GM18868 (cell line): ENCODE results near the gene KIAA0753.
A peak's percentile ranks its signal among the peaks of the same experiment; 100 is the strongest.
"Not testable (repeated sequence)": the region's sequence is repeated elsewhere in the genome, so short reads cannot be mapped to it uniquely, and the experiment has no call there.

Source experiments
- ATAC-seq: cut with Tn5 transposase; IDR thresholded peaks from one replicate; pipeline ENCODE4 v1.9.1; 2021; ENCODE audit warnings: mild to moderate bottlenecking, moderate library complexity; ENCODE audit not compliant: unreplicated experiment

KIAA0753 gene

DNA sequence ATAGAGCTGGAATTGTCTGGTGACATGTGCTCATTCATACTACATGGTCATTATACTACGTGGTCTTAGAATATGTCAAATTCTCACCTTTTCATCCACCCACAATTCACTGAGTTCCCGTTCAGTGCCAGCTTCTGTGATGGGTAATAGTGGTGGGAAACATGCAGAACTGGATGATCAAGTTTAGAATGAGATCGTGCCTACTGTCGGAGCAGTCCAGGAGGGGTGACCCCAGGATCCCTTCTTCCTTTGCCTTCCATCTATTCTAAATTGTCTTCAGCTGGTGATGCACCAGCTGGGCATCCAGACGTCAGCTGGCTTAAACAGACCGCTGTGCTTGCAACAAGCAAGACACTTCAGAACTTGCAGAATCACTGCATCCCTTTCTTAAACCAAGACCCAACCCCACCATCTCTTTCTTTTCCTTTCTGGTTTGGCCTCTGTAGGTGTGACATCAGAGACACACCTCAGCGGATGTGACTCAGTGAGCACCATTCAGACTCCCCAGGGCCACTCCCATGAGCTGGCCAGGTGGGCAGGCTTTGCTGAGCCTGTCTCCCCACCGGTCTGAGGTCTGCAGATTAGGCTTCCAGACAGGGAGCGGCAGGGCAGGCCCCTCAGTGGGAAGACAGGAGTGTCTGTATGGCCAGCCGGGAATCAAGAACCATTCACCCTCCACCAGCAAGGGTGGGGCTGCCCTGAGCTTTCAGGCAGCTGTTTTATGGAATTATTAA is 29.1 kb upstream of the KIAA0753 start:
- no peak for ATAC-seq

DNA sequence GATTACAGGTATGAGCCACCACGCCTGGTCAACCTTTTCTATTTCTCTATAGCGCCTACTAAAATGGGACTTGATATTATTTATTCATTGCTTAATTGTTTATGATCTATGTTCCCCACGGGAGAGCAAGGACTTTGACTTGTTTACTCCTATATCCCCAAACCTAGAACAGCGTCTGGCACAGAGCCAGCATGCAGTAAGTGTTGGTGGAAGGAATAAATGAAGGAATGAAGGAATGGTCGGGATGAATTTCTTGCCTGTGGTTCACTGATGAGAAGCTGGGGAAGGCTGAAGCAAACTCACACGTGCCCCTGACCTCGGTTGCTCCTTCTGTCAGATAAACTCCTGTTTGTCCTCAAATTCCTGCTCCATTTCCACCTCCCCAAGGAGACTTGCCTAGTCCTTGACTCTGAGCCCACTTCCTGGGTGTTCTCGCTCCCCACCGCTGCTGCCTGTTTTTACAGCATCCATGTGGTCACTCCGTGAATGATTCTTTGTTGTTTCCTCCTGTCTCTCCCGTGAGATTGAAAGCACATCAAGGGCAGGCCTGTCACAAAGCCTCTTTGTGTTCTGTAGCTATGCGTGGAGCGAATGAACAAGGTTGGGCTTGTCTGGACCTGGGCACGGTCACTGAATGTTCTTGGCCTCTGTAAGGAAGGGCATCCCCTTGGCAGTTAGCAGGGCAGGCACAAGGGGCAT is 28.4 kb upstream of the KIAA0753 start:
- no peak for ATAC-seq

DNA sequence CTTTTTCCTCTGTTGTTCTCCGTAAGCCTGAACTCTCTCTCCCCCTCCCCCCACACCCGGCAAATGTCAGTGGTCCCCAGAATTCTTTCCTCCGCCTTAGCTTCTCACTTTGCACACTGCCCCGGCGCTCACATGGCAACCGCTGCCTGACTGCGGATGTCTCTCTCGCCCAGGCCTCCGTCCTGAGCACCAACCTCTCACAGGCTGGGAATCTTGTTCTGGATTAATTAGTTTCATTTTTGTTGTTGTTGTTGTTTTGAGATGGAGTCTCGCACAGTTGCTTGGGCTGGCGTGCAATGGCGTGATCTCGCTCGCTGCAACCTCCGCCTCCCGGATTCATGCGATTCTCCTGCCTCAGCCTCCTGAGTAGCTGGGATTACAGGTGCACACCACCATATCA is 27.7 kb upstream of the KIAA0753 start:
- no peak for ATAC-seq

DNA sequence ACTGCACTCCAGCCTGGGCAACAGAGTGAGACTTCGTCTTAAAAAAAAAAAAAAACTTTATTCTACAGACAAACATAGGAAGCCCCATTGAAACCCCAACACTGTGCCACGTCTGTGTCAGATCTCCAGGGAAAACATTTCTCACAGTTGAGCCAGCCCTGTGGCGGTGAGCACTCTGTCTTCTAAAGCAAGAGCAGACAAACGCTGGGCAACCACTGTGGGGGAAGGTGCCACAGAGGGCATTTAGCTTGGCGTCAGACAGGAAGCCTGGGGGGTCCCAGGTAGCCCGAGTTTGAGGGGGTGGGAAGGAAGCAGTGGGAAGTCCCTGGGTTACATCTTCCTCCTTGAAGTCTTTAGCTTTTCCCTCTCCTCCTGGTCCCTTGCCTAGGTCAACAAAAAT is 27.0 kb upstream of the KIAA0753 start:
- no peak for ATAC-seq

DNA sequence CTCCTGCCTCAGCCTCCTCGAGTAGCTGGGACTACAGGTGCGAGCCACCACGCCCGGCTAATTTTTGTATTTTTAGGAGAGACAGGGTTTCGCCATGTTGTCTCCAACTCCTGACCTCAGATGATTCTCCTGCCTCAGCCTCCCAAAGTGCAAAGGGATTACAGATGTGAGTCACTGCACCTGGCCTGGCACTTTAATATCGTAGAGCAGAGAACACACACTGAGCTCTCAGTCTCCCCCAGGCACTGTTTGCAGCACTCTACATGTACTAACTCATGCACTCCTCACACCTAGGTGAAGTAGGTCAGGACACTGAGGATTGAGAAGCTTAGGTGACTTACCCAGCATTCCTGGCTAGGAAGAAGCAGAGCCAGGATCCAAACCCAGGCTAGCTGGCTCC is 26.0 kb upstream of the KIAA0753 start:
- no peak for ATAC-seq

DNA sequence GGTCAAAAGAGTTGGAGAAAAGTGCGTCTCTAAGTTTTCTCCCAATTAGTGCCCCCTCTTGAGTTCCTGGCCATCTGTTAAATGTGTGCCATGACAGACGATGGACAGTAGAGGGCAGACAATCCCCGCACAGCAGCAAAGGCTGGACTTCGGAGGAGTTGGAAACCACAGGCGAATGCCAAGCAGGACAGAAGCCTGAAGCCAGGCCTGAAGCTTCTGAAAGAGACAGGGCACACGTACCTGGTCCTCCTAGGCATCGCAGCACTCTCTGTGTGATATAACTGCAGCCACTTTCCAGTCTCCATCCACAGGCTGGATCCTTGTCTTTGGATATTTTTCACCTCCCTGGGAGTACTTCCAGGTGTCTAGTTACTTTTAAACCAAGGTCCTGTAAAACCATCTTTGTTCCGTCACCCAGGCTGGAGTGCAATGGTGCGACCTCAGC is 25.6 kb upstream of the KIAA0753 start:
- no peak for ATAC-seq

DNA sequence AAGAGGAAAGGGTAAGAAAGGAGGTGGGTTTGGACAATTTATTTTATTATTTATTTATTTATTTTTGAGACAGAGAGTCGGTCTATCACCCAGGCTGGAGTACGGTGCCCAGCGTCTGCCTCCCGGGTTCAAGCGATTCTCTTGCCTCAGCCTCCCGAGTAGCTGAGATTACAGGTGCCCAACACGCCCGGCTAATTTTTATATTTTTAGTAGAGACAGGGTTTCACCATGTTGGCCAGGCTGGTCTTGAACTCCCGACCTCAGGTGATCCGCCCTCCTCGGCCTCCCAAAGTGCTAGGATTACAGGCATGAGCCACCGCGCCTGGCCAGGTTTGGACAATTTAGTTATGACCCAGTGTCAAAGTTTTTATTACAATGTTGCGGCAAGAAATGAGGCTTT is 22.7 kb upstream of the KIAA0753 start:
- not testable (repeated sequence) for ATAC-seq

DNA sequence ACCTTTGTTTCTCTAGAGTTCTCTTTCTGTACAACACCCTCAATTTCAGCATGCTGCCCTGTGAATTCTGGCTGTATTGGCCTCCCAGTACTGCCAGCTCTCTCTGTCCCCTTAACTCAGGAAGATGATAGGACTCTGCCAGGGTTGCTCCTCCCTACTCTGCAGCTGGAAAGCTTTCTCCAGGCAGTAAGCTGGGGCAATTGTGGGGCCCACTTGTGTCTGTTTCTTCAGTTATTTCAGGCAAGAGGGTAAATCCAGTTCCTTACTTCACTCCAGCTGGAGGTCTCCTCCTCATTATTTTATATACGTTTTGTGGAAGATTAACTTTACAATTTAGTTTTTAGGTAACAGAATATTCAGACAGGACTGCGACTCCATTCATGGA is 20.9 kb upstream of the KIAA0753 start:
- no peak for ATAC-seq

DNA sequence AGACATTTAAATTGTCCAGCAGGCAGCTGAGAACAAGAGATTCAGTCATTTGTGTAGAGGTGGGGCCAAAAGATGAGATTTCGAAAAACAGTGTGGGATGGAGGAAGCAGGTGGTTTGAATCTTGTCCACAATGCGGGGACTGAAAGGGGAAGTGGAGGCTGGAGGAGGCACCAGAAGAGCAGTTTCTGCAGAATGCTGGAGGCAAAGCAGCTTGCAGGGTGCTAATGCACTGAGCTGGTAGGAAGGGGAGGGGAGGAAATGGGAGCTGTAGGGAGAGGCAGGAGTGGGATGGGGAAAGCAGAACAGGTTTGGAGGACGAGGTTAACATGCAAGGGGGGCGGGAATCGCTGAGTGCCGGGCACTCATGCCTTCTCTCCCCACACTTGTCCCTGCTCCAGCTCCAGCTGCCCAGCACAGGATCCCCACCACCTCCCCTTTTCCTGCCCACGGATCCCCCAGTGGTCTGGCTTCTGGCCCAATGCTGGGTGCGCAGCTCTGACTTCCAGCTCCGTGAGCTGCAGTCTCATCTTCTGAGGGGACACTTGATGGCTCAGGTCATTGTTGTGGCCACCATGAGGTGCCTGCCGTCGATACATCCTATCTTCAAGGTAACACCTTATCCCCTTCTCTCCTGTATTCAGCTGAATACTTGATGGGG is 20.4 kb upstream of the KIAA0753 start:
- ATAC-seq, result peak; percentile 70

DNA sequence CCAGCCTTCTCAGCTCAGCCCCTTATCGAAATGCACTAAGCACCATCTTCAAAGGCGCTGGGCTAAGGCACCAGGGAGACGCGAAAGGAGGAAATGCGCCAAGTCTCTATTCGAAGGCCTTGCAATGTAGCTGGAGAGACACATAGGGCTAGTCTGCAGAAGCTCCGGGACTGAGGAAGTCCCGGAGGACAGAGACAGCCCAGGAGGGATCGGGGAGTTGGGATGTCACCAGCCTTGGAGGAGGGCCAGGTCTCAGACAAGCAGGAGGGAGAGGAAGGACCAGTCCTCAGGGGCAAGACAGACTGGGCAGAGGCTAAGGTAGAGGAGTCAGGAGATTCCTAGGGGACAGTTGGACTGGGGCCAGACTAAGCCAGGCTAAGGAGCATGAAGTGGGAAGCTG is 19.6 kb upstream of the KIAA0753 start:
- ATAC-seq, result no peak

DNA sequence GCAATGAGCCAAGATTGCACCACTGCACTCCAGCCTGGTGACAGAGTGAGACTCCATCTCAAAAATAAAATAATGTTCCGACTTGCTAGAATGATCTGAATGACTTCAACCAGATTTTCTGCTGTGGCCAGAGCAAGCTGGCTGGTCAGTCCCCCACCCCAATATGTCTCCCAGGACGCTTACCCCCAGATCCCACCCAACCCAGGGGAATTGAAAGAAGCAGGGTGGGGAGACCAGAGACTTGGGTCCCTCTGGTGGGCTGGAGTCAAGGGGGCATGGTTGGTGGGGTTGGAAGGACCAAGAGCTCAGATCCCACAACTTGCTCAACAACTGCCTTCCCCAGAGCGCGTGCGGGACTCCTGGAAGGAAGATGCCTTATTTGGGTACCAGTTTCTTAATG is 17.9 kb upstream of the KIAA0753 start:
- ATAC-seq, result not testable (repeated sequence)

DNA sequence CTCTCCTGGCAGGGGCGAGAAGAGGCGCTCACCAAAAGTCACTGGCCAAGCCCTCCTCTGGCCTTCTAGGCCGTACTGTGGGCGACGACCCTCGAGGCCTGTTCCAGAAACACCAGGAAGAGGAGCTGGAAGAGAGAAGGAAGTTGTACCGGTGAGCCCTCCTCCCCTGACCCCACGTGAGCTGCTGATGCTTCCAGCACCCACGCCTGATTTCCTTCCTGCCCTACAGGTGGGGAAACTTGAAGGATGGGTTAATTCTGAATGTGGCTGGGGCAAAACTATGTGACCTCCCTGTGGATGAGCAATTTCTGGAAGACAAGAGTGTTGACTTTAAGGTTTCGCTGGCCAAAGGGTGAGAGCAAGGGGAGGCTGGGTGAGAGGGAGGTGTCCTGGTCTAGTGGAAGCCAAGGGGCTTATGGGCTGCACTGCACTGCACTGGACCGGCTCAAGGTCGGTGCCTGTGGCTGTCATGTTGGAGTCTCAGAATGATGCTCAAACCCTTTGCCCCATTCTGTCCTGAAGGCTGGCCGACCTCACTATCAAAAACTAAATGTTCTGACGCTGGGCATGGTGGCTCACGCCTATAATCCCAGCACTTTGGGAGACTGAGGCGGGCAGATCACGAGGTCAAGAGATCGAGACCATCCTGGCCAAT is 17.2 kb upstream of the KIAA0753 start:
- ATAC-seq, result no peak

DNA sequence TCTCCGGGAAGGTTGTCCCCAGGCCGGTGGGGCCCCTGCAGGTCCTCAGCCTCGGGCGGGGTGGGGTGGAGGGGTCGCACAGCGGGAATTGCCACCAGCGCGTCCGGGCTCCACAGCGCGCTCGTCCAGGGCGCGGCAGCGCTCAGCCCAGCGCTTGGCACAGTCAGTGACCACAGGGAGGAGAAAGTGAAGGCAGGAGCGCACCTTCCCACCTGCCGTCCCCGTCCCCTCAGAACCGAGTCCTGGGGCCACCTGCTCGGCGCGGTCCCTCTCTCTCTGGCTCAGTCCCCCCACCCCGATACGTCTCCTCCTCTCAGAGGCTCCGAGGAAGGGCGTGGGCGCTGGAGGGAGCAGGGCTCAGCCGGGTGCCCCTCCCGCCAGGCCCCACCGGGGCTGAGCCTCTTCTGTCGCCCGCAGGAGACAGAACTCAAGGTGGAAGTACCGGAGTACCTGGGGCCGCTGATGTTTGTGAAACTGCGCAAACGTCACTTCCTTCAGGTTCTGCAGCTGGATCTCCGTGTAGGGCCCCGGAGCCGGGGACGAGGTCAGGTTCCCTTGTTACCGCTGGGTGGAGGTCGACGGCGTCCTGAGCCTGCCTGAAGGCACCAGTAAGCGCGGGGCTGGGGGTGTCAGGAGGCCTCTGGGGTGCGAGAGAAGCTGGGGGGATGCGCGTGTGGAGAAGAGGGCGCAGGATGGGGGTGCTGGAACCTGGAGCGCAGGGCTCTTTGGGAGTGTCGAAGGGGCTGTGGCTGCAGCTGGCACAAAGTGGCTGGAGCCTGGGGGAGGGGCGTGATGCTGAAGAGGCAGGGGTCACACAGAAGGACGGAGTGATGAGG is 16.5 kb upstream of the KIAA0753 start:
- ATAC-seq, result not testable (repeated sequence)

DNA sequence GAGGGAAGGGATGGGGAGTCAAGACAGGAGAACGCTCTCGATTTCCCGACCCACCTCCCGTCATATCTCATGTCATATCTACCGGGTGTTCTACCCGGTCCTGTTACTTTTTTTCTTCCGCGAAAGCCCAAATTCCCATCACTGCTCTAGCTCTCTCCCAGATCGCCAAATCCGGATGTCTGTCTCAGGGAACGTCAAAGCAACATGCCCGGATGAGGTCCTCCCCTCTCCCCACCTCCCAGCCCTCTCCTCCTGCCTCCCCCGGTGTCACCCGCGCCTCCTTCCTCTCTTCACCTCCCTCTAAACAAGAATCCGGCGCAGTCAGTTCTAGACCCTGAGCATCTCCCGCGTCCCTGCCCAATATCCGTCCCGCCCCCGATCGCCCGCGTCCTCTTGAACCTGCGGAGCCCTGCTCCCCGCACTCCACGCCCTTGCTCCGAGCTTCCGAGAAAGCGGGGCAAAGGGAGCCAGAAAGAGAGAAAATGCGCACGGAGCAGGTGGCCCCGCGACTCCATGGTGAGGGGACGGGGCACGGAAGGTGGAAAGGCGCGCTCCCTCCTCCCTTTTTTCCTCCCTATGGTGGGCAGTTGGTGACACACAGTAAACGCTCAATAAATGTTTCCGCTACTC is 15.3 kb upstream of the KIAA0753 start:
- ATAC-seq, result not testable (repeated sequence)

DNA sequence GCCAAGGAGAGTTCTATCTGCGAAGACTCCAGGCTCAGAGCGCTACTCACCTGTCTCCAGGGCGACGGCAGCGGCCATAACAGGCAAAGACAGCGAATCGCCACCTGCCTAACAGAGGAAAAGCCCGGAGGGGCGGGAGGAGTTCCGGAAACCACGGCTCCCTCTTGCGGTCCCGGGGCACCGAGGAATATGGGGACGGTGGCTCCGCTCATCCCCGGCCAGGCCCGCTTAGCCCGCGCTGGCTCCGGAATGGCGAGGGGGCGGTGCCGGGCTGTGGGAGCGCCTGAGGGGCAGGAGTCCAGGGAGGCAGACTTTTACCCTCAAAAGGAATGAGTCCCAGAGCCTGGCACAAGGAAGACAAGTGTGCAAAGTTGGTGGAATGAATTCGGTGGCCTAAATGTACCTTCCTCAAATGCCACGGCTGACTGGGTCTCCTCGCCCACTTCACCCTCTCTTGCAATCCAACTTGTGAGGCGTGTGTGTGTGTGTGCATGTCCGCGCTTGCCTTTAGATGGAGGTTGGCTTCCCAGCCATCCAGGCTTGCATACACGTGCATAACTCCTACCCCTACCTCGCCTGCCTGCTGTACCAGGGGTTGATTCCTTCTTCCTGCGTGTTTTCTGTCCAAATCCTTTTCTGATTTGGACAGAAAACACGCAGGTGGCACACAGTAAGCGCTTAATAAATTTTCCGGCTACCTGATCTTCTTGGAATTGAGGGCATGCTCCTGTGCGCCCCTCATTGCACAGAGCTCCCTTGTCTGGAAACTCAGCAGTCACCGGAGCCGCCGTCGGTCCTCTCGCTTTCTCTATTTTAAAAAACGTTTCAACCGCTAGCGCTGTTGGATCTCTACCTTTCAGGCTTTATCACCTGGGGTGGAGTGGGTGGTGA is 14.6 kb upstream of the KIAA0753 start:
- ATAC-seq, result no peak

DNA sequence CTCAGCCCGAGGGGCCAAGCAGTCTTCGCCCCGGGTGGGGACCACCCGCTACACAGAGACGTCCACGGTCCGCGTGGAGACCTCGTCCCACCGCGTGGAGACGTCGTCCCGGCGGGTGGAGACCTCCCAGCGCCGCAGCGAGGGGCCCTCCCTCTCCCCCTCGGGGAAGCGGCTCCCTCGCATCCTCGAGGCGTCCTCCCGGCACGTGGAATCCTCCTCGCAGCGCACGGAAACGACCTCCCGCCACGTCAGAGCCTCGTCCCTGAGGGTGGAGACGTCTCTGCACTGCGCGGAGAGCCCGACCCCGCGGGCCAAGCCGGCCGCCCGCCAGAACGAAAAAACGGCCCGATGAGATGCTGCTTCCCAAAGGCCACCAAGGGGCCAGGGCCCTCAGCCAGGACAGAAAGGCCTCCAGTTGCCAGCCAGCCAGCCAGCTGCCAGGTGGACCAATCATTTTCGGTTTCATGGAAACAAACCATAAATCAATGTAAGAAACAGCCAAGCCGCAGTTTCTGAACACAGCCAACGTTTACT is 11.5 kb upstream of the KIAA0753 start:
- peak; percentile 11 for ATAC-seq

DNA sequence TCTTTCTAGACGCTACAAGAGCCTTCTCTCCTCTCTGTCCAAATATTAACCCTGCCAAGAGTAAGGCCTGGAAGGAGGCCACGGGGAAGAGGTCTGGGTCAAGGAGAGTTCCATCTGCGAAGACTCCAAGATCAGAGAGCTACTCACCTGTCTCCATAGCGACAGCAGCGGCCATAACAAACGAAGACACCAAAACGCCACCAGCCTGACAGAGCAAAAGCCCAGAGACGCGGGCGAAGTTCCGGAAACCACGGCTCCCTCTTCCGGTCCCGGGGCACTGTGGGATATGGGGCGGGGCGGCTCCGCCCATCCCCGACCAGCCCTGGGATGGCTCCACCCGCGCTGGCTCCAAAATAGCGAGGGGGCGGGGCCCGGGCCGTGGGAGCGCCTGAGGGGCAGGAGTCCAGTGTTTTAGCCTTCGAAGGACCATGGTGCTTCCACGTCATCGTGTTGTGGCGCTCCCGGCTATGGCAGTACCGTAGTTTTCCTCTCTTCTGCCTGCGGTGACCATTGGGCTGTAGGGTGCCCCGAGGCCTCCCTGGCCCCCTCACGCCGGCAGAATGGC is 10.9 kb upstream of the KIAA0753 start, which contains the start of the genes C17orf100 and MED31:
Gene C17orf100 (plus strand): TSS at position 409 of the 565 bp plus-strand sequence. CDS start 152 bp downstream, at position 561.
Gene MED31 (minus strand): TSS at position 252 of the 565 bp plus-strand sequence. CDS start 77 bp downstream, at position 175.
- ATAC-seq, result peak; percentile 92

DNA sequence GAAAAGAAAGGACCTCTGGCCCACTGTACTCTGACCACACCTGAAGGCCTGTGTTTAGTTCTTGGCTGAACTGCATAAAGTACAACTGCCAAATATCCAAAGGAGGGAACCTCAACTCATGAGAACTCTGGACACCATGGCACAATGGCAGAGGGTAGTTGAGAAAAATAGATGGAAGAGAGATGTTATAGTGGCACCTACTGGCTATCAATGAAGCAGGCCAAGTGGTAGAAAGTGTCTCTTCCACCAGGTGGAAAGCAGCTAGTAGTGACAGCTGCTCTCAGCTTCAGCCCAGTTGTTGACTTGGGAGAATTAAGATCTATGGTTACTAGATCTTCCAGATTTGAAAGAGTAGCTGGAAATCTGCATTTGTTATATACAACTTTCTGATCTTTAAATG is 7.7 kb upstream of the KIAA0753 start:
- ATAC-seq, result no peak
